HG02678 (cell line): Measurements from ENCODE around the gene CBY2.

ENCODE experiments used
- ATAC-seq: cut with Tn5 transposase; IDR thresholded peaks from one replicate; pipeline ENCODE4 v1.9.1; 2021; ENCODE audit warnings: mild to moderate bottlenecking, moderate library complexity; ENCODE audit not compliant: unreplicated experiment

Gene CBY2

GRCh38 chr13:45700971-45701900, 884 bp upstream of the CBY2 start:
- ATAC-seq: peak; percentile 65

GRCh38 chr13:45702869-45703391, 810 bp downstream of the CBY2 start:
- ATAC-seq: no peak

- ATAC-seq: no peak
Observed at GRCh38 chr13:45704211-45704739, 2.2 kb downstream of the CBY2 start.

GRCh38 chr13:45704854-45705695, 3.0 kb downstream of the CBY2 start:
- no peak for ATAC-seq

GRCh38 chr13:45705918-45706317, 3.8 kb downstream of the CBY2 start:
- ATAC-seq: no peak

GRCh38 chr13:45707516-45708100, 5.5 kb downstream of the CBY2 start:
- ATAC-seq: no peak

GRCh38 chr13:45711951-45712350, 9.8 kb downstream of the CBY2 start:
- no peak for ATAC-seq

GRCh38 chr13:45713106-45713690, 11.1 kb downstream of the CBY2 start:
- no peak for ATAC-seq

GRCh38 chr13:45713721-45714120, 11.6 kb downstream of the CBY2 start:
- ATAC-seq: no peak

- ATAC-seq: no peak
Observed at GRCh38 chr13:45714170-45714569, 12.1 kb downstream of the CBY2 start.

- ATAC-seq: no peak
Observed at GRCh38 chr13:45715351-45715750, 13.2 kb downstream of the CBY2 start.

- no peak for ATAC-seq
Observed at GRCh38 chr13:45717349-45717748, 15.2 kb downstream of the CBY2 start.

- ATAC-seq: peak; percentile 66
Observed at GRCh38 chr13:45718063-45718462, 15.9 kb downstream of the CBY2 start.

GRCh38 chr13:45718992-45719391, 16.9 kb downstream of the CBY2 start:
- ATAC-seq: no peak

- ATAC-seq: no peak
Observed at GRCh38 chr13:45721203-45721731, 19.1 kb downstream of the CBY2 start.

GRCh38 chr13:45723798-45724197, 21.7 kb downstream of the CBY2 start:
- no peak for ATAC-seq

- no peak for ATAC-seq
Observed at GRCh38 chr13:45728759-45729158, 26.6 kb downstream of the CBY2 start.

GRCh38 chr13:45731455-45731854, 29.3 kb downstream of the CBY2 start:
- ATAC-seq: no peak

- ATAC-seq: no peak
Observed at GRCh38 chr13:45732916-45733315, 30.8 kb downstream of the CBY2 start.

- ATAC-seq: no peak
Observed at GRCh38 chr13:45733361-45733760, 31.2 kb downstream of the CBY2 start.
